ENCODE results near the gene TMEM50B.
"Not testable (repeated sequence)": the region's sequence is repeated elsewhere in the genome, so short reads cannot be mapped to it uniquely, and the experiment has no call there.

The TMEM50B gene

GRCh38 chr21:33452362-33452761 lies 27.4 kb downstream of the TMEM50B start:
- Mint-ChIP-seq H3K4me1 (peaks cover 5% of the 10 kb centered on the region), H3K27me3 (no peaks in the 10 kb centered on the region), H3K36me3 (ENCODE audit: low read depth) (peaks cover 11% of the 10 kb centered on the region), H3K9me3 (no peaks in the 10 kb centered on the region), H3K27ac (no peak overlapping the region), H3K4me3 (no peak overlapping the region)
- ATAC-seq (peak; percentile 54), DNase-seq (no peak)

DNA sequence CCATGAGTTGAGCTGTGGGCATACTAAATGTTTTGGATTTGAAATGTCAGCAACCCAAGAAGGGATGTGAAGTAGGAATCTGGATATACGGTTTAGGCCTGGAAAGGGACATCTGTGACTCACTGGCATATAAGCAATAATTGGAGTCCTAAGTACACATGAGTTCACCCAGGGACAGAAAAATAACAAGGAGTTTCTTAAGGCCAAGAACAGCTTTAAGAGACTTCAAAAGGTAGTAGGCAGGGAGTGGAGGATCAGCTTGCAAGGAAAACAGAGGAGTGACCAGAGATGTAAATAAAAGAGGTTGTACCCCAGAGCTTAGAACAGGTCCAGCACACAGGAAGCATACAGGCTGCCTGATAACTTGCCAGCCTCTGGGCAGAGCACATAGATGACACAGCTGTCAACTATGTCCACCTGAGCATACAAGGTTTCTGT lies 28.1 kb downstream of the TMEM50B start:
- H3K9me3 Mint-ChIP-seq = no peaks in the 10 kb centered on the region

DNA sequence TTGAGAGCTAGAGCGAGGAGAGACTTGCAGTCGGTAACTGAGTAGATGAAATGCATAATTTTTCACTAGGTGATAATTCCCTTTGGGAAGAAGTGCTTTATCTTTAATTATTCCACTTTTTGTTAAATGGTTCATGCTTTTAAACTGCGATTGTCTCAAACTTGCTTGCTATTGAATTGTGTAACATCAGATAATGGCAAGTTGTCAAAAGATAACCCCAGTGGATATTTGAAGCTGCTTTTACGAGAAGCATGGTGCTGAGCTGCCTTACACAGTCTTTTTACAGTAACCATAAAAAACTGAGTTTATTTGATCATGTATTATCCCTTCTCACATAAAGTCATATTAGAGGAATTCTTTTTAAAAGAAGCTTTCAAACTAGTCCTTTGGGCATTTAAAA lies 30.2 kb downstream of the TMEM50B start:
- Mint-ChIP-seq H3K4me1 (peaks cover 9% of the 10 kb centered on the region), H3K9me3 (no peaks in the 10 kb centered on the region), H3K36me3 (ENCODE audit: low read depth) (peaks cover 11% of the 10 kb centered on the region), H3K27ac (no peak overlapping the region), H3K27me3 (no peaks in the 10 kb centered on the region), H3K4me3 (no peak overlapping the region)
- ATAC-seq (no peak), DNase-seq (no peak)

More for the DNA sequence above, 28.1 kb downstream of the TMEM50B start:
- DNase-seq (no peak), ATAC-seq (no peak)
- Mint-ChIP-seq H3K36me3 (ENCODE audit: low read depth) (peaks cover 11% of the 10 kb centered on the region), H3K27me3 (no peaks in the 10 kb centered on the region), H3K4me1 (peaks cover 5% of the 10 kb centered on the region), H3K27ac (no peak overlapping the region), H3K4me3 (no peak overlapping the region)

GRCh38 chr21:33446620-33447019 lies 33.2 kb downstream of the TMEM50B start:
- not testable (repeated sequence) for H3K4me3 Mint-ChIP-seq; H3K27me3 Mint-ChIP-seq; H3K27ac Mint-ChIP-seq; DNase-seq; ATAC-seq; H3K36me3 Mint-ChIP-seq (ENCODE audit: low read depth); H3K9me3 Mint-ChIP-seq
- peaks cover 14% of the 10 kb centered on the region for H3K4me1 Mint-ChIP-seq

DNA sequence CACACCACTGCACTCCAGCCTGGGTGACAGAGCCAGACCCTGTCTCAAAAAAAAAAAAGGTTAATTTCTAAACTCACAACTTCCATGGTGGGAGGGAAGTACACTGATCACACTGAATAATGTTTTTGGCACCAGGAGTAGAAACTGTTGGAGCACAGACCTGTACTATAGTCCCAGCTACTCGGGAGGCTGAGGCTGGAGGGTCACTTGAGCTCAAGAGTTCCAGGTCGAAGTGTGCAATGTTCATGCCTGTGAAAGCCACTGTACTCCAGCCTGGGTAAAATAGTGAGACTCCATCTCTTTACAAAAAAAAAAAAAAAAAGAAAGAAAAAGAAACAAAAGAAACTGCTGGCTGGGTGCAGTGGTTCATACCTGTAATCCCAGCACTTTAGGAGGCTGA lies 35.3 kb downstream of the TMEM50B start:
- DNase-seq = no peak
- no peak overlapping the region for H3K27ac Mint-ChIP-seq
- peaks cover 17% of the 10 kb centered on the region for H3K4me1 Mint-ChIP-seq
- no peaks in the 10 kb centered on the region for H3K9me3 Mint-ChIP-seq
- H3K27me3 Mint-ChIP-seq = no peaks in the 10 kb centered on the region
- no peaks in the 10 kb centered on the region for H3K36me3 Mint-ChIP-seq (ENCODE audit: low read depth)
- ATAC-seq = no peak
- H3K4me3 Mint-ChIP-seq = no peak overlapping the region

DNA sequence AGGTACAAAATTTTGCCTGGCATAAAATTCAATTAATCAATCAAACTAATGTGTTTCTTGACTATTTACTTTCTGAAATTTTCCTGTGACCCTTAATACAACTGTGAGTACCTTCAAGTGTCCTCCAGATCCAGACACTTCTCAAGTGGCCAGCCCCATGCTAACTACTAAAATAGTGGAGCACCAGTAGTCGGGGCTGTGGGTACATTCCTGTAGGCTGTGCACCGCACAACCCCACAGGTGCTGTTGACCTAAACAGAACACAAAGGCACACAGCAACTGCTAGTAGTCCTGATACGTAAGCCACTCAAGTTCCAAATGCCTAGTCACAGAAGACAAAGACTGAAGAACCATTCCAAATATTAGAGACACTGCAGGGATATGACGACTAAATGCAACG lies 36.6 kb downstream of the TMEM50B start:
- DNase-seq (no peak), ATAC-seq (no peak)
- no peaks in the 10 kb centered on the region for H3K27me3 Mint-ChIP-seq
- no peaks in the 10 kb centered on the region for H3K9me3 Mint-ChIP-seq
- H3K4me3 Mint-ChIP-seq = no peak overlapping the region
- no peaks in the 10 kb centered on the region for H3K36me3 Mint-ChIP-seq (ENCODE audit: low read depth)
- peaks cover 17% of the 10 kb centered on the region for H3K4me1 Mint-ChIP-seq
- H3K27ac Mint-ChIP-seq = no peak overlapping the region

- DNase-seq (peak; percentile 15), ATAC-seq (no peak)
- Mint-ChIP-seq H3K27me3 (no peaks in the 10 kb centered on the region), H3K27ac (peak overlapping the region; percentile 20), H3K36me3 (ENCODE audit: low read depth) (peaks cover 5% of the 10 kb centered on the region), H3K9me3 (no peaks in the 10 kb centered on the region), H3K4me3 (no peak overlapping the region), H3K4me1 (peaks cover 17% of the 10 kb centered on the region)
Observed at GRCh38 chr21:33441489-33442477, 38.0 kb downstream of the TMEM50B start.

- H3K4me1 Mint-ChIP-seq = peaks cover 39% of the 10 kb centered on the region
- no peak overlapping the region for H3K27ac Mint-ChIP-seq
- H3K4me3 Mint-ChIP-seq = no peak overlapping the region
- no peaks in the 10 kb centered on the region for H3K9me3 Mint-ChIP-seq
- peaks cover 29% of the 10 kb centered on the region for H3K36me3 Mint-ChIP-seq (ENCODE audit: low read depth)
- no peak for ATAC-seq
- H3K27me3 Mint-ChIP-seq = no peaks in the 10 kb centered on the region
- no peak for DNase-seq
Observed at GRCh38 chr21:33437140-33437539, 42.6 kb downstream of the TMEM50B start.

GRCh38 chr21:33434770-33435360 lies 44.9 kb downstream of the TMEM50B start:
- H3K9me3 Mint-ChIP-seq = no peaks in the 10 kb centered on the region
- H3K27me3 Mint-ChIP-seq = no peaks in the 10 kb centered on the region
- H3K4me3 Mint-ChIP-seq = peak overlapping the region; percentile 49
- peak; percentile 23 for DNase-seq
- H3K36me3 Mint-ChIP-seq (ENCODE audit: low read depth) = peaks cover 39% of the 10 kb centered on the region
- ATAC-seq = peak; percentile 97
- H3K4me1 Mint-ChIP-seq = peaks cover 32% of the 10 kb centered on the region
- H3K27ac Mint-ChIP-seq = peak overlapping the region; percentile 83

DNA sequence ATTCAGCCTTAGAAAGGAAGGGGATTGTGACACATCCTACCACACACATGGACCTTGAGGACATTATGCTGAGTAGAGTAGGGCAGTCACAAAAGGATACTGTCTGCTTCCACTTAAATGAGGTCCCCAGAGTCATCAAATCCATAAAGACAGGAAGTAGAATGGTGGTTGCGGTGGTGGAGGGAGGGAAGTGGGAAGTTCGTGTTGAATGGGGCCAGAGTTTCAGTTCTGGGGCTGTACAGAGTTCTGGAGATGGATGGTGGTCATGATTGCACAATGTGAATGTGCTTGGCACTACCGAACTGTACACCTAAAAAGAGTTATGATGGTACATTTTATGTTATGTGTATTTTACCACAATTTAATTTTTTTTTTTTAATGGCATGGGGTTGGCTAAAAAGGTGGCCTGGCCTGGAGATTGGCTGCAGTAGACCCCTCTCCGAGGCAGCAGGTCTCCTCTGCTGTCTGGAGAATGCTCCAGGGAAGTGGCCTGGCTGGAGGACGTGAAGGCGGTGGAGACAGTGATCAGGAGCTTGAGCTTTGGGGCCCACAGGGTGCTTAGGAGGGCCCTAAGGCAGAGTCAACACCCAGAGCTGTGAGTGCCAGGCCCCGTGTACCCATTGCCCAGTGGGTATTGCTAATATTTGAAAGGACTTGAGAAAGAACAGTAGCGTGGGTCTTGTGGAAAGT lies 46.2 kb downstream of the TMEM50B start:
- H3K4me3 Mint-ChIP-seq = no peak overlapping the region
- DNase-seq = no peak
- H3K4me1 Mint-ChIP-seq = peaks cover 32% of the 10 kb centered on the region
- no peak for ATAC-seq
- no peaks in the 10 kb centered on the region for H3K9me3 Mint-ChIP-seq
- peaks cover 41% of the 10 kb centered on the region for H3K36me3 Mint-ChIP-seq (ENCODE audit: low read depth)
- H3K27me3 Mint-ChIP-seq = no peaks in the 10 kb centered on the region
- H3K27ac Mint-ChIP-seq = peak overlapping the region; percentile 7

DNA sequence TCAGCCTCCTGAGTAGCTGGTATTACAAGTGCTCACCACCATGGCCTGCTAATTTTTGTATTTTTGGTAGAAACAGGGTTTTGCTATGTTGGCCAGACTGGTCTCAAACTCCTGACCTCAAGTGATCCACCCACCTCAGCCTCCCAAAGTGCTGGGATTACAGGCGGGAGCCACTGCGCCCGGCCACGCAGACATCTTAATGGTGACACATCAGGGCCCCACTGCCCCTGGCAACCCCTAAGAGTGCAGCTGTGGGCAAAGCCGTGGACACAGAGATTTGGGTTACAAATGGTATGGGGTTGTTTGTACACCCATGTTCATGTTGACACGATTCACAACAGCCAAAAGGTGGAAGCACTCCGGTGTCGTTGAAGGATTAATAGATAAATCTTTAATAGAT lies 46.8 kb downstream of the TMEM50B start:
- no peaks in the 10 kb centered on the region for H3K9me3 Mint-ChIP-seq
- H3K27me3 Mint-ChIP-seq = no peaks in the 10 kb centered on the region
- H3K36me3 Mint-ChIP-seq (ENCODE audit: low read depth) = peaks cover 41% of the 10 kb centered on the region
- ATAC-seq (no peak), DNase-seq (no peak)
- no peak overlapping the region for H3K27ac Mint-ChIP-seq
- peaks cover 32% of the 10 kb centered on the region for H3K4me1 Mint-ChIP-seq
- H3K4me3 Mint-ChIP-seq = no peak overlapping the region

- Mint-ChIP-seq H3K27ac (no peak overlapping the region), H3K36me3 (ENCODE audit: low read depth) (peaks cover 41% of the 10 kb centered on the region)
- ATAC-seq = no peak
Observed at GRCh38 chr21:33432496-33432895, 47.3 kb downstream of the TMEM50B start.

GRCh38 chr21:33430858-33431257 lies 48.9 kb downstream of the TMEM50B start:
- no peak for DNase-seq
- no peak for ATAC-seq
- Mint-ChIP-seq H3K4me3 (no peak overlapping the region), H3K27me3 (no peaks in the 10 kb centered on the region), H3K36me3 (ENCODE audit: low read depth) (peaks cover 37% of the 10 kb centered on the region), H3K9me3 (no peaks in the 10 kb centered on the region), H3K4me1 (peaks cover 31% of the 10 kb centered on the region), H3K27ac (no peak overlapping the region)

More at GRCh38 chr21:33432496-33432895, 47.3 kb downstream of the TMEM50B start:
- Mint-ChIP-seq H3K27me3 (no peaks in the 10 kb centered on the region), H3K9me3 (no peaks in the 10 kb centered on the region), H3K4me3 (no peak overlapping the region), H3K4me1 (peaks cover 32% of the 10 kb centered on the region)
- DNase-seq = no peak

- H3K36me3 Mint-ChIP-seq (ENCODE audit: low read depth) = peaks cover 30% of the 10 kb centered on the region
- no peaks in the 10 kb centered on the region for H3K9me3 Mint-ChIP-seq
- H3K27ac Mint-ChIP-seq = no peak overlapping the region
- DNase-seq = no peak
- no peak for ATAC-seq
- no peaks in the 10 kb centered on the region for H3K27me3 Mint-ChIP-seq
- peaks cover 12% of the 10 kb centered on the region for H3K4me1 Mint-ChIP-seq
- H3K4me3 Mint-ChIP-seq = no peak overlapping the region
Observed at GRCh38 chr21:33428669-33429068, 51.1 kb downstream of the TMEM50B start.
